ENCODE results near the gene STAM. TPM values are rescaled to one million over a fixed set of nuclear protein-coding genes. Genes with fewer than 3 reads are reported as not detected.
A peak's percentile ranks its signal among the peaks of the same experiment; 100 is the strongest.

Gene STAM
- total RNA-seq, 1 experiment from 2014 or later, result 21.5 TPM

DNA sequence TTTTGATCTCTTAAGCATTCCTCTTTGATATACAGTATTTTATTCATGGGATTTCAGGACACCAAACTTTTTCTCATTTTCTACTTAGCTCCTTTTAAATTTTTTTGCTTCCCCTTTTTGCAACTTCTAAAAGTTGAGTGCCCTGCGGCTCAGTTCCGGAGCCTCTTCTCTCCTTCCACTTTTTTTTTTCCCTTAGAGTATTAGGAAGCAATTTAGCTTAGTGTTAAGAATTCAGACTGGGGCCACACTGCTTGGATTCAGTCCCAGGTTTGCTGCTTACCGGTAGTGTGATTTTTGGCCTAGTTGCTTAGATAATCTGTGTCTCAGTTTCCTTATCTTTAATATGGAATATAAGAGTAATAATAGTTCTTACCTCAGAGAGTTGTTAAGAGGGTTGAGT lies 3.4 kb downstream of the STAM start:
- DNase-seq (ENCODE audit: low spot score), result no peak

DNA sequence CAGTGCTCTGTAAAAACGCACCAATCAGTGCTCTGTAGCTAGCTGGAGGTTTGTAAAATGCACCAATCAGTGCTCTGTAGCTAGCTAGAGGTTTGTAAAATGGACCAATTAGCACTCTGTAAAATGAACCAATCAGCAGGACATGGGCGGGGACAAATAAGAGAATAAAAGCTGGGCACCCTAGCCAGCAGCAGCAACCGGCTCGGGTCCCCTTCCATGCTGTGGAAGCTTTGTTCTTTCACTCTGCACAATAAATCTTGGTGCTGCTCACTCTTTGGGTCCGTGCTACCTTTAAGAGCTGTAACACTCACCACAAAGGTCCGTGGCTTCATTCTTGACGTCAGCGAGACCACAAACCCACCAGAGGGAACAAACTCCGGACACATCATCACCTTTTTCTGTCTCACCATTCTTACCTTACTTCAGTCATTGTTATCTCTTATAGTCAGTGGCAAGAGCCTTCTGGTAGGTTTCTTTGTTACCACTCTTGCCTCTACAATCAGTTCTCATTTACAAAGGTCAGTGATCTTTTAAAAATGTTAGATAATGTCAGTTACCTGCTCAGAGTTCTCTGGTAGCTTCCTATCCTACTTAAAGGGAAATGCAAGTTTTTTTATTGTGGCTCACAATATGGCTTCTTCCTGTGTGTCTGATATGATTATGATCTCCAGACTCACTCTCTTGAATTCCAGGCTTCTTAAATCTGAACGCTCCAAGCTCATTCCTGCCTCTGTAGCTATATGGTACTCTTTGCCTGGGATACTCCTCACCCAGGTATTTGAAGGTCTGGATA lies 4.5 kb downstream of the STAM start:
- no peak for DNase-seq (ENCODE audit: low spot score)

DNA sequence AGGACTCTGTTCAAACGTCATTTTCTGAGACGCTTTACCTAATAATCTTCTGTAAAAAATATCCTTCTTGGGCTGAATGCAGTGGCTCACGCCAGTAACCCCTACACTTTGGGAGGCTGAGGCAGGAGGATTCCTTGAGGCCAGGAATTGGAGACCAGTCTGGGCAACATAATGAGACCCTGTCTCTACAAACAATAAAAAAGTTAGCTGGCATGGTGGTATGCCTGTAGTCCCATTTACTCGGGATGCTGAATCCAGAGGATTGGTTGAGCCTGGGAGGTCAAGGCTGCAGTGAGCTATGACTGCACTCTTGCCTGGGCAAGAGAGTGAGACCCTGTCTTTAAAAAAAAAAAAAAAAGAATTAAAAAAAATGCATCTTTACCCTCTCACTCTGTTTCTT lies 5.1 kb downstream of the STAM start:
- no peak for DNase-seq (ENCODE audit: low spot score)

DNA sequence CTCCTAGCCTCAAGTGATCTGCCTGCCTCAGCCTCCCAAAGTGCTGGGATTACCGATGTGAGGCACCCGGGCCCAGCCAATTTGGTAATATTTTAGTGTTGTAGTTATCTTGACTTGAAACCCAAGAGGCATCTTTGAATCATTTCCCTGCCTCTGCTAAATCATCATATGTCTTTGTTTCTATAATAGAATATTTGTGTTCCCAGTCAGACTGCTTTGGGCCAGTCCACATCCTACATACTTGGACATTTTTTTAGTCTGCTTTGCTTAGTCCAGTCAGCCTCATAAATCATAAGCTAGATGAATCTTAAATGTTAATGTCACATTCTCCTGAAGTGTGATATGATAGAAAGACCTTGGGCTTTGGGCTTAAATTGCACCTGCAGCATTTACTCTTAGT lies 5.9 kb downstream of the STAM start:
- DNase-seq (ENCODE audit: low spot score), result no peak

DNA sequence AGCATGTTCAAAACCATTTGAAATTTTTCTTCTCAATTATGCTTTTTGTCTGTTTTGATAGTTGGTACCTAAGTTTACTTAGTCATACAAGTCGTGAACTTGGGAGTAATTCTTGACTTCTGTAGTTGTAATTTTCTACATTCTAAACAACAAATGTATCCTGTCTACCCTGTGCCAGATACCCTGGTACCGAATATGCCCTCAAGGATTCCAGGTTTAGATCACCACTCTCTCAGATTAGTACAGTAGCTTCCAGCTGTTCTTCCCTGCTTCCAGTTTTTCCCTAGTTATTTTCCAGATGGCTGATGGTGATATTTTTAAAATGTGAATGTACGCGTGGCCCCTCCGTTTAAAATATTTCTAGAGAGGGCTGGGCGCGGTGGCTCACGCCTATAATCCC lies 6.5 kb downstream of the STAM start:
- no peak for DNase-seq (ENCODE audit: low spot score)

DNA sequence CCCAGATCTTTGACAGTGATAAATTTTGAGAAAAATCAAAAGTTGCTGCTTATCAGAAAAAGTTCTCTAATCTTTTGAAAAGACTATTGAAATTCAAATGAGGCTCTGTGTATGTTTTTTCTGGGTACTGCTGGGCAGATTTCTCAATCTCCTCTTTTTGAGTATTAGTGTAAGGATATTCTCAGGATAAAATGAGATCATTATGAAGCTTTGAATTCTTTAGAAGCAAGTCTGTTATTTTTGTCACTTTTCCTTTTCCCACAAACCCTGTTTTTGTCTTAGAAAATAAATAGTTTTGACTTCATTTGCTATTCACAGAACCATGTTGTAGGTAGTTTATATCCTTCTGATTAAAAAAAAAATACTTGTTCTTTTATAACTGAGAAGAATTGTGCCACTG lies 7.9 kb downstream of the STAM start:
- DNase-seq (ENCODE audit: low spot score), result no peak

DNA sequence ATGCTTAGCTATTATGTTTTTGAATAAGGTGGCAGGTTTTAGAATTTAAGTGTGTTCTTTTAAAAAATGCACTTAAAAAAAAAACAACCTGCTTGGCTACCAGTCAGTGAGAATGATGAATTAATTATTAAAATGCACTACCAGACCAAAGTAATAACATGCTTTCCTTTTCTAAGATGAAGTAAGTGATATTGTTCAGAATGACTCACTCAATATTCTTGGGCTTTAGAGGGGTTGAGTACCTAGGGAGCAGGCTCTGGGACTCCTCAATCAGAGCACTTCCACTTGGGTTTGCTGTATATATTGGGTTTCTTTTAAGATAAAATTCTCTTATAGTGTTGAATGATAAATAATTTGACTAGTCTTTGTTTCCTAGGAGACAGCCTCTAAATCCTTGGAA lies 8.6 kb downstream of the STAM start:
- no peak for DNase-seq (ENCODE audit: low spot score)

DNA sequence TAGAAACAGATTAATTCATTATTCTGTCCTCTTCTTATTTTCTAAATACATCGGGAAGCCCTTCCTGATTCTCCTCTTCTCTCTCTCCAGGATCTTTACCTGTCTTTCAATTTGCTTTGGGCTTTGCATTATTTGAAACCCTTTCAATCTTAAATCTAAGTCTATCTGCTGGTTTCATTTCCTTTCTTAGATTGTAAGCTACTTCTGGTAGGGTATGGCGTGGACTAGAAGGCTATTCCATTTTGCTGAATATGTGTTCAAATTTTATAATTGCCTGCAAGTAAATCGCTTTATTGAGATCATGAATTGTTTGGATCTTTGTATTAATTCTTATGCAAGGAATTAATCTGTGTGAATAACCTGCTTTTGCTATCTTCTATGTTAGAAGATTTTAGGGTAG lies 11.1 kb downstream of the STAM start:
- DNase-seq (ENCODE audit: low spot score), result no peak

DNA sequence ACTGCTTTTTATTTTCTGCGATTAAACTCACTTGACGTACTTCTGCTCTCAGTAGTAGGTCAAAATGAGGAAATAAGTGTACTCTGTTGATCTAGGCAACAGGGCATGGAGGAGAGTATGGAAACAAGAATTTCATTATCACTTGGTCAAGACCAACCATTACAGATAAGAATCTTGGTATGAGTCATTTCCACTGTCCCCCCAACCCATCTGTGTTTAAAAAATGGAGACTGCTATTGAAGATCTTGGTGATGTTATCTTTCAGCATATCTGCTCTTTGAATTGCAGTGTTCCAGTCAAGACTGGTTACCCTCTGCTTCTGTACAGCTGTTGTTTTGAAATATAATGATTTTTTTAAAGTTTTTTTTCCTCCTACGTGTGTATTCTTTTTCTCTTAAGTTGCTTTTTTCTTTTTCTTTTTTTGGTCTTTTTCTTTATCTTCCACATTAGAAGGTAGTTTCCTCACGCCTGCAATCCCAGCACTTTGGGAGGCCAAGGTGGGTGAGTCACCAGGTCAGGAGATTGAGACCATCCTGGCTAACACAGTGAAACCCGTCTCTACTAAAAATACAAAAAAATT lies 11.7 kb downstream of the STAM start:
- peak; percentile 51 for DNase-seq (ENCODE audit: low spot score)

DNA sequence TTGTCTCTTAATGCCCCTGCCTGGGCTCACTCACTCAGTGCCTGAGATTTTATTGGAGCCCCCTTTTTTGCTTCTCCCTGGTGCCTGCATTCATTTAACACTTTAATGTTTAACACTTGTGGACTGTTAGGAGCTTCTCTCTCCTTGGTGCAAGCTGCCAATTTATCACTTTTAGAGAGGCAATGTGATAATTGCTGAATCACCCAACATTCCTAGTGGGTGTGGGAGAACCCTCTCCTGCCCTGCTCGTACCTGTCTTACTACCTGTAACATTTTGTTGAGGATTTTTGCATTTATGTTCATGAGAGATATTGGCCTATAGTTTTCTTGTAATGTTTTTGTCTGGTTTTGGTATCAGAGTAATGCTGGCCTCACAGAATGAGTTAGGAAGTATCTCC lies 13.2 kb downstream of the STAM start:
- DNase-seq (ENCODE audit: low spot score), result peak; percentile 18

DNA sequence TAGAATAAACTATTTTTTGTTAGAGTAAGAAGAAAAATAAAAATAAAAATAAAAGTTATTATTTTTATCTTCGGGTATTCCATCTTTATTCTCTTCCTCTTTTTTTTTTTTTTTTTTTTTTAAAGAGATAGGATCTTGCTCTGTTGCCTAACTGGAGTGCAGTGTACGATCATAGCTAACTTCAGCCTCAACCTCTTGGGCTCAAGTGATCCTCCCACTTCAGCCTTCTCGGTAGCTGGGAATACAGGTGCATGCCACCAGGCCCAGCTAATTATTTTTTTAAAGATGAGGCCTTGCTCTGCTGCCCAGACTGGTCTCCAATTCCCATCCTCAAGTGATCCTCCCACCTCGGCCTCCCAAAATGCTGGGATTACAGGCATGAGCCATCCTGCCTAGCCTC lies 15.4 kb downstream of the STAM start:
- DNase-seq (ENCODE audit: low spot score), result no peak

DNA sequence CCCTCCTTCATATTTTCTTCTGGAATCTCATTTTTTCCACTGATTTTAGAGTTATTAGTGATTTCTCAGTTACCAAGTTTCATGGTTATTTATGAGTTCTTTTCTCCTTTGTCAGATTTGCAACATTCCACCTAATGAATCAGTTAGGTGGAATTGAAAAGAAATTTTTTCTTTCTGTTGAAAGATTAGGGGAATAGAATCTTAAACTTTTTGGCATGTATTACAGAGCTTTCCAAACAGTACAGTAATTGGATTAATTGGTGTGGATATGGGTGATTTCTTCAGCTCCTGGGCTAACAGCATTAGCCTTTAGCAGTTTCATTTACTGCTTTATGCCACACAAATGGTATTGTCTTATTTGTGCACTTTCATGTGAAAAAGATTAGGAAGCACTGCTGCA lies 17.0 kb downstream of the STAM start:
- no peak for DNase-seq (ENCODE audit: low spot score)

DNA sequence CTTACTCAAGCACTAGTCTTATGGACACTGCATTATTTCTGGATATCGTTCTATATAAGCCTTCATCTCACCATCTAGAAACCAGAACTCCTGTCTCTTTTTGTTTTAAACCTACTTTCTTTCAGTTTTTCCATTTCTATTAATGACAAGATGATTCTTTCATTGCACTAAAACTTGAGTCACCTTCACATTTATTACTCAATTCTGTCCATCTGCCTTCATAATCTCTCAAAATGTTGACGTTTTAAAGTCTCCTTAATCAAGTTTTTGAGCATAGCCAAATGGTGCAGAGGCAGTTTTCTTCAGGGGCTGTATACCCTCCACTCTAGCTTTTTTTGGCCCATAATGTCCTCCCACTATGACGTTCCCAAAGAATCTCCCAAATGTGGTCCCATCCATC lies 17.6 kb downstream of the STAM start:
- DNase-seq (ENCODE audit: low spot score), result no peak

DNA sequence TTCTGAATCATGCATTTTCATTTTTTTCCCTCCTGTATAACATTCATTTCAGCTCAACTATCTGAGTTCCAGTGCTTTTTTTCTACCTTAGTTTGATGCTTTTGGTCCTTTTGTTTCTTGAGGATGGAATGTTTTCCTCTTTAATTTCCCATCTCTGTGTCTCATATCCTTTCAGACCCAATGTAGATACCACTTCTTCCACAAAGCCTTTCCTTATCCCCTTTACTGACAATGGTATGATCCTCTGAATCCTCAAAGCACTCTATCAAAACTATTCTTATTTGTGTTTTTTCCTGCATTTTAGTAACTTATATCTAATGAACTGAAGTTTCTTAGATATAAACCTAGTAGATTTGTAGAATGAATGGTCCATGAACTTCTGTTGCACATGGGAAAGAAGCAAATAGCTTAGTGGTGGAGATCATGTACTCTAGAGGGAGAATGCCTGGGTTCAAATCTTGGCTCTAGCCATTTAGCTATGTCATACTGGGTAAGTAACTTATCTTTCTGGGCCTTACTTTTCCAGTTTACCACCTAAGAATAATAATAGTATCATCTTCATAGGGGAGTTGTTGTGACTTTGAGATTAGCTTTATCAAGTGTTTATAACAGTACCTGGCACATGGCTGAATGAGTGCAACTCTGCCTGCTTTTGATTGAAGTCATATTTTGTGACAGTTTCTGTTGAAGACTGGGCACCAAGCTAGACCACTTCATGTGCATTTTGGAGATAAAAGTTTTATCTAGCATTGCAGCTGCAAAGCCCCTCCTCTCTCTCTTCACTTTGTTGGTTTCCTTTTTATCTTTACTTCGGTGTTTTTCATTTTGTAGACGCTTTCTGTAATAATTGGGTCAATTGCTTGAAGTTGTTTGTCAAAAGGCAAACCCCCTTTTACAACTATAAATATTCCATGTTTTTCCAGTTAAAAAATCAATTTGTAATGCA lies 18.5 kb downstream of the STAM start:
- DNase-seq (ENCODE audit: low spot score), result no peak

DNA sequence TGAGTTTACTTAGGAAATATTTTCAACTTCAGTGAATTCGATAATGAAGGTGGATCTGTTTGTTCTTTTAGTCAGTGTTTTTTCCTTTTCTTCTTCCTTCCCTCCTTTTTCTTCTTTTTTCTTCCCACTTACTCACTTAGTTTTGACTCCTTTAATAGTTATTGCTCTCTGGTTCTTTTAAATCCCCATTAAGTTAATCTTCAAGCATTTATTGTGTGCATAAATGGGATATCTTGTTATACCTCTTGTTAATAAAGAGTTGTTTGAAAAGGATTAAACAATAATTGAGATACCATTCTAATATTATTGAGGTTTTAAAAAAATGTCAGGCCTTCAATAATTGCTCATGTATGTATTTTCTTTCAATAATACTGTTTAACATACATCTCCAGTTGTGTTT lies 19.5 kb downstream of the STAM start:
- DNase-seq (ENCODE audit: low spot score), result no peak

DNA sequence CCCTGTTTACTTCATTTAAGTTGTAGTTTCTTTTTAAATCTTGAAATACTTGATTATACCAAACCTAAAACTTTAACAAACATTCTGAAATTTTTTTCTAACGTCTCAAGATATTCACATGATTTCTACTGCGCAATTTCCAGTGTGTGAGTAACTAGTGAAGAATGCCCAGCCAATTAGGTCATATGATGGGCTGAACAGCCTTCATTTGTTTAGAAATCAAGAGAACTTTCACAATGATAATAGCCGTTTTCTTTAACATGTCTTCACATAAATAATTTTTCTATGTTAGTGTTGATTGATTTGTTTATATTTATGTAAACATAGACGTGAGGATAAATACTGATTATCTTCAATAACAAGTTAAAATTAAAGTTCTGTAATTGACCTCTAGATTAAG lies 21.8 kb downstream of the STAM start:
- no peak for DNase-seq (ENCODE audit: low spot score)

DNA sequence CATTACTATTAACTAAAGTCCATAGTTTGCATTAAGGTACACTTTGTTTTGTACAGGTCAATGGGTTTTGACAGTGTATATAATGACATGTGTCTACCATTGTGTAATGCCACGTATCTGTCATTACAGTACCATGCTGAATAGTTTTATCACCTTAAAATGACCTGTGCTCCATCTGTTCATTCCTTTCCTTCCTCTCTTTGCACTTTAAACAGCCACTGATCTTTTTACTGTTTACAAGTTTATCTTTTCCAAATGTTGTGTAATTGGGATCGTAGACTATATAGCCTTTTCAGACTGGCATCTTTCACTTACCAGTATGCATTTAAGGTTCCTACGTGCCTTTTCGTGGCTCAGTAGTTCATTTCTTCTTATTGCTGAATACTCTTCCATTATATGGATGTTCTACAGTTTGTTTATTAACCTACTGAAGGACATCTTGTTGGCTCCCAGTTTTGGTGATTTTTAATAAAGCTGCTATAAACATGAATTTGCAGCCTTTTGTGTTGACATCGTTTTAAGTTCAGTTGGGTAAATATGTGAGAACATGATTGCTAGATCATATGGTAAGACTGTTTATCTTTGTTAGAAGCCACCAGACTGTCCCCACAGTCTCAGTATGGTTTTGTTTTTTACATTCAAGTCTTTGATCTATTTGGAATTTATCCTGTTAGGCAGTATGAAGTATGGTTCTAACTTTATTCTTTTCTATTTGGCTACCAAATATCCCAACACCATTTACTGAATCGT lies 24.7 kb downstream of the STAM start:
- DNase-seq (ENCODE audit: low spot score), result no peak

DNA sequence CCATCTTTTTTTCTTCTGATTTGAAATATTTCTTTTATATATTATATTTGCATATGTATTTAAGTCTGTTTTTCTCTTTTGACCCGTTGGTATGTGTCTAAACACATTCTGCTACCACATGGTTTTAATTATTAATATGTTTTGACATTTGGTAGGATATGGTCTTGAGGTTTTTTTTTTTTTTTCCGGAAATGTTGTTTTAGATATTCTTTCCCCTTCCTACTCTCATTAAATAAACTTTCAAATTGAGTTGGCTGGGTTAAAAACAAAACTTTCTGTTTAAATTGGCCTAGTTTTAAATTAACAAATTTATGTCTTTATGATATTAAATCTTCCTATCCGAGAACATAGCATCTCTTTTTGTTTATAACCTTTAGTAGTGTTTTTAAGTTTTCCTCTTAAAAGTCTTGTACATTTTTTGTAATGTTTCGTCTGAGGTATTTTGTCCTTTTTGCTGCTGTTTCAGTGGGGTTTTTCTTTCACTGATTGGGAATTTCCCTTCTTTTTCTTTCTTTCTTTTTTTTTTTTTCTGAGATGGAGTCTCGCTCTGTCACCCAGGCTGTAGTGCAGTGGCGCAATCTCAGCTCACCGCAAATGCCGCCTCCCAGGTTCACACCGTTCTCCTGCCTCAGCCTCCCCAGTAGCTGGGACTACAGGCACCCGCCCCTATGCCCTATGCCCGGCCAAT lies 25.4 kb downstream of the STAM start:
- no peak for DNase-seq (ENCODE audit: low spot score)

DNA sequence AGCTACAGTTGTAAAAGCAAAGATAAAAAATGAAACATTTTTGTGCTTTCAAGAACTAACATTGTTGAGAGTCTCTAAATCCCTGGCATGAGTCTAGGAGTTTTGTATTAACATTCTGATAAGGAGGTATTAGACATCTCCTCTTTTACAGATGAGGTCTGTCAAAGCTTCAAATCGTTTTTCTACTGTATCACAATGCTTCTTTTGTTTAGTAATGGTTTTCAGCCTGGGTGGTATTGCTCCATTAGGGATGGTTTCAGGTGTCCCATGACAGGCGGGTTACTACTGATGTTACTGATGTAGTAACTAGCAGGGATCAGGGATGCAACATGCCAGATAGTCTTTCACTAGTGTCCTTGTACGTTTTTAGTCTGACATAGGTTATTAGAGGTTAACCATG lies 27.4 kb downstream of the STAM start:
- DNase-seq (ENCODE audit: low spot score), result no peak

DNA sequence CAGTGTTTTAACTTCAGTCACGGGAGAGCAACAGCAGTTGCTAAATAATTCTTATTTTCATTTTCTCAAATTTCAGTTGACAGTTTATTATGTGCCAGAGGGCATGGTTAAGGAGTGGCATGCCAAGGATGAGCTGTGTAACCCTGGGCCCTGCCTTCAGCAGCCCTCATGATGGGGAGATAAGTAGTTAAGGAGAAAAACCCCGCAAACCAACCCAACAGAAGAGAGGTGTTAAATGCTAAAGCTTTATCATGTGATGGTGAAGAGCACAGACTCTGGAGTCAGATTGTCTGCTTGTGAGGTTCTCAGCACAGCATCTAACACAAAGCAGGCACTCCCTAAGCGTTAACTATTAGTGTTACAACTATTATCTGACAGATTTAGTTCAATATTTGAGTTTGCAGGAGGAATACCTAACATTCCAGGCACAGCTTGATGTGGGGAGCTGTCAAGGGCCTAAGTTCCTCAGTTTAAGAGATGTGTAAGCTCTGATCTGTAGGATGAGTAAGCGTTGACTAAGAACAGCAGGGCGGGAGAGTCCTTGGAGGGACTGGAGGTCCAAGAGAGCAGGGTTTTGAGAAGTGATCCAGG lies 29.6 kb downstream of the STAM start:
- DNase-seq (ENCODE audit: low spot score), result no peak

DNA sequence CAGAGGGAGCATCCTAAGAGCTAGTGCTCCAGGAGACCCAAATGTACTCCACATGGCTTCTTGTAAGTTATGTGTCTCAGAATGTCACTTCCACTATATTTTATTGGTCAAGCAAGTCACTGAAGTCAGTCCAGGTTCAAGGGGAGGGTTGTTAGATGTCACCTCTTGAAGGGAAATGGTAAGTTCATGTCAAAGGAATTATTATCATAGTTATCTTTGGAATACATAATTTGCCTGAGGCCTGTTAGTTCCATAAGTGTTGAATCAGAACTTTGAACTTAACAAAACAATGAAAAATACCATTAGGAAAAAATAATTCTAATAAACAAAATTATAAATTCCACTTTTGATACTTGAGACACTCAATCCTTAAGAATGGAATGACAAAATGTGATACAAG lies 30.6 kb downstream of the STAM start:
- DNase-seq (ENCODE audit: low spot score), result no peak
